ENCODE results near the gene LSAMP.

LSAMP gene

GRCh38 chr3:116392291-116392690 is 53.0 kb downstream of the LSAMP start:
- Histone ChIP-seq H3K9me3 (ENCODE audit: insufficient read depth, low read depth, low read length) (no peaks in the 10 kb centered on the region; the same call in 1 of the 2 replicates), H2AFZ (ENCODE audit: low read length) (no peak overlapping the region), H3K4me3 (ENCODE audit: low read length, poor library complexity, severe bottlenecking) (no peak overlapping the region), H3K4me1 (ENCODE audit: insufficient read depth, low read length, poor library complexity, severe bottlenecking) (no peaks in the 10 kb centered on the region), H3K36me3 (ENCODE audit: insufficient read depth, low read length) (no peaks in the 10 kb centered on the region), H3K27me3 (ENCODE audit: insufficient read depth, low read length, poor library complexity, severe bottlenecking) (no peaks in the 10 kb centered on the region), H3K9ac (ENCODE audit: low read depth, low read length, poor library complexity, severe bottlenecking) (no peak overlapping the region), H3K79me2 (ENCODE audit: insufficient read depth, low read length) (no peaks in the 10 kb centered on the region), H3F3A (ENCODE audit: low read depth) (no peaks in the 10 kb centered on the region), H4K20me1 (ENCODE audit: insufficient read depth, low read length, poor library complexity, severe bottlenecking) (no peaks in the 10 kb centered on the region), H3K4me2 (ENCODE audit: low read depth, low read length, poor library complexity, severe bottlenecking) (no peak overlapping the region), H3K9me2 (replicated peaks; ENCODE audit: low read depth, low read length) (no peaks in the 10 kb centered on the region)
- TF ChIP-seq EZH2phosphoT487 (IDR thresholded peaks at IDR 0.05; ENCODE audit: borderline replicate concordance), result no peak
- TF ChIP-seq CTCF (conservative IDR thresholded peaks at IDR 0.05; ENCODE audit: low read length), result no peak

GRCh38 chr3:116391296-116392201 is 53.7 kb downstream of the LSAMP start:
- Histone ChIP-seq H3F3A (ENCODE audit: low read depth) (no peaks in the 10 kb centered on the region), H3K4me2 (ENCODE audit: low read depth, low read length, poor library complexity, severe bottlenecking) (no peak overlapping the region), H3K9ac (ENCODE audit: low read depth, low read length, poor library complexity, severe bottlenecking) (no peak overlapping the region), H3K9me3 (ENCODE audit: insufficient read depth, low read depth, low read length) (no peaks in the 10 kb centered on the region; the same call in 1 of the 2 replicates), H4K20me1 (ENCODE audit: insufficient read depth, low read length, poor library complexity, severe bottlenecking) (no peaks in the 10 kb centered on the region), H3K4me1 (ENCODE audit: insufficient read depth, low read length, poor library complexity, severe bottlenecking) (no peaks in the 10 kb centered on the region), H3K9me2 (replicated peaks; ENCODE audit: low read depth, low read length) (no peaks in the 10 kb centered on the region), H2AFZ (ENCODE audit: low read length) (no peak overlapping the region), H3K27me3 (ENCODE audit: insufficient read depth, low read length, poor library complexity, severe bottlenecking) (no peaks in the 10 kb centered on the region), H3K36me3 (ENCODE audit: insufficient read depth, low read length) (no peaks in the 10 kb centered on the region), H3K4me3 (ENCODE audit: low read length, poor library complexity, severe bottlenecking) (no peak overlapping the region), H3K79me2 (ENCODE audit: insufficient read depth, low read length) (no peaks in the 10 kb centered on the region)
- no peak for TF ChIP-seq CTCF (conservative IDR thresholded peaks at IDR 0.05; ENCODE audit: low read length)
- TF ChIP-seq EZH2phosphoT487 (IDR thresholded peaks at IDR 0.05; ENCODE audit: borderline replicate concordance), result no peak

GRCh38 chr3:116390318-116390717 is 55.0 kb downstream of the LSAMP start:
- Histone ChIP-seq H2AFZ (ENCODE audit: low read length) (no peak overlapping the region), H3K4me2 (ENCODE audit: low read depth, low read length, poor library complexity, severe bottlenecking) (no peak overlapping the region), H4K20me1 (ENCODE audit: insufficient read depth, low read length, poor library complexity, severe bottlenecking) (no peaks in the 10 kb centered on the region), H3K4me3 (ENCODE audit: low read length, poor library complexity, severe bottlenecking) (no peak overlapping the region), H3K4me1 (ENCODE audit: insufficient read depth, low read length, poor library complexity, severe bottlenecking) (no peaks in the 10 kb centered on the region), H3K9me3 (ENCODE audit: insufficient read depth, low read depth, low read length) (no peaks in the 10 kb centered on the region; the same call in 1 of the 2 replicates), H3K79me2 (ENCODE audit: insufficient read depth, low read length) (no peaks in the 10 kb centered on the region), H3K27me3 (ENCODE audit: insufficient read depth, low read length, poor library complexity, severe bottlenecking) (no peaks in the 10 kb centered on the region), H3K36me3 (ENCODE audit: insufficient read depth, low read length) (no peaks in the 10 kb centered on the region), H3K9me2 (replicated peaks; ENCODE audit: low read depth, low read length) (no peaks in the 10 kb centered on the region), H3K9ac (ENCODE audit: low read depth, low read length, poor library complexity, severe bottlenecking) (no peak overlapping the region), H3F3A (ENCODE audit: low read depth) (no peaks in the 10 kb centered on the region)
- TF ChIP-seq CTCF (conservative IDR thresholded peaks at IDR 0.05; ENCODE audit: low read length) (no peak), EZH2phosphoT487 (IDR thresholded peaks at IDR 0.05; ENCODE audit: borderline replicate concordance) (no peak)
